Coronary artery (tissue), 2 donors: ENCODE measurements around the gene BARX2.

Experiments used
- DNase-seq: peaks from one replicate; pipeline ENCODE4 v3.0.0-alpha.2; 2017; ENCODE audit warnings: low spot score
- H3K27ac ChIP-seq, 2 donors: fragments of 200-600 bp; sonication (generic); one replicate each; pipeline ENCODE4 v1.5.1; 2016 to 2019
- H3K4me3 ChIP-seq: fragments of 200-600 bp; sonication (generic); 2 replicates; pipeline ENCODE4 v1.5.1; 2016; ENCODE audit warnings: mild to moderate bottlenecking, moderate library complexity
- TF ChIP-seq, protein P1 (sequence below): fragments of 200-600 bp; sonication (generic); IDR thresholded peaks from one replicate; pipeline ENCODE4 v1.5.1; 2019; ENCODE audit warnings: antibody characterized with exemption

BARX2 gene

GRCh38 chr11:129384415-129384814 is 8.8 kb downstream of the BARX2 start:
- no peak for DNase-seq
- TF ChIP-seq, protein P1, sequence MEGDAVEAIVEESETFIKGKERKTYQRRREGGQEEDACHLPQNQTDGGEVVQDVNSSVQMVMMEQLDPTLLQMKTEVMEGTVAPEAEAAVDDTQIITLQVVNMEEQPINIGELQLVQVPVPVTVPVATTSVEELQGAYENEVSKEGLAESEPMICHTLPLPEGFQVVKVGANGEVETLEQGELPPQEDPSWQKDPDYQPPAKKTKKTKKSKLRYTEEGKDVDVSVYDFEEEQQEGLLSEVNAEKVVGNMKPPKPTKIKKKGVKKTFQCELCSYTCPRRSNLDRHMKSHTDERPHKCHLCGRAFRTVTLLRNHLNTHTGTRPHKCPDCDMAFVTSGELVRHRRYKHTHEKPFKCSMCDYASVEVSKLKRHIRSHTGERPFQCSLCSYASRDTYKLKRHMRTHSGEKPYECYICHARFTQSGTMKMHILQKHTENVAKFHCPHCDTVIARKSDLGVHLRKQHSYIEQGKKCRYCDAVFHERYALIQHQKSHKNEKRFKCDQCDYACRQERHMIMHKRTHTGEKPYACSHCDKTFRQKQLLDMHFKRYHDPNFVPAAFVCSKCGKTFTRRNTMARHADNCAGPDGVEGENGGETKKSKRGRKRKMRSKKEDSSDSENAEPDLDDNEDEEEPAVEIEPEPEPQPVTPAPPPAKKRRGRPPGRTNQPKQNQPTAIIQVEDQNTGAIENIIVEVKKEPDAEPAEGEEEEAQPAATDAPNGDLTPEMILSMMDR = no peak
- Histone ChIP-seq H3K27ac (no peak overlapping the region), H3K4me3 (no peak overlapping the region)

GRCh38 chr11:129385801-129386200 is 10.2 kb downstream of the BARX2 start:
- H3K27ac ChIP-seq = no peak overlapping the region
- DNase-seq = no peak
- TF ChIP-seq, protein P1 = no peak
- no peak overlapping the region for H3K4me3 ChIP-seq

- TF ChIP-seq, protein P1 = no peak
- H3K4me3 ChIP-seq = no peak overlapping the region
- no peak for DNase-seq
- no peak overlapping the region for H3K27ac ChIP-seq
Measured at GRCh38 chr11:129386795-129387397, 11.2 kb downstream of the BARX2 start.

- TF ChIP-seq, protein P1 = no peak
- Histone ChIP-seq H3K4me3 (no peak overlapping the region), H3K27ac (no peak overlapping the region)
- no peak for DNase-seq
Measured at GRCh38 chr11:129387434-129387833, 11.8 kb downstream of the BARX2 start.

DNA sequence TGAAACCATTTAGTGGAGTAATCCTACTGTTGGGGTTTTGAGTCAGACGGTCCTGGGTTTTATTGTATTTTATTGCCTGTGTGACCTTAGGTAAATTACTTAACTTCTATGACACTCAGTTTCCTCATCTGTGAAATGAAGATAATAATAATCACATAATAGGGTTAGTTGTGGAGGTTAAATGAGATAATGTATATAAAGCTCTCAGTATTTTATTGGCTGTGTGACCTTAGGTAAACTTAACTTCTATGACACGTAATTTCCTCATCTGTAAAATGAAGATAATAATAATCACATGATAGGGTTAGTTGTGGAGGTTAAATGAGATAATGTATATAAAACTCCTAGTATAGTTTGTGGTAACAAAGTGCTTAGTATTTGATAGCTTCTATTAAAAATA is 13.2 kb downstream of the BARX2 start:
- Histone ChIP-seq H3K4me3 (no peak overlapping the region), H3K27ac (no peak overlapping the region)
- no peak for DNase-seq
- TF ChIP-seq, protein P1 = no peak

DNA sequence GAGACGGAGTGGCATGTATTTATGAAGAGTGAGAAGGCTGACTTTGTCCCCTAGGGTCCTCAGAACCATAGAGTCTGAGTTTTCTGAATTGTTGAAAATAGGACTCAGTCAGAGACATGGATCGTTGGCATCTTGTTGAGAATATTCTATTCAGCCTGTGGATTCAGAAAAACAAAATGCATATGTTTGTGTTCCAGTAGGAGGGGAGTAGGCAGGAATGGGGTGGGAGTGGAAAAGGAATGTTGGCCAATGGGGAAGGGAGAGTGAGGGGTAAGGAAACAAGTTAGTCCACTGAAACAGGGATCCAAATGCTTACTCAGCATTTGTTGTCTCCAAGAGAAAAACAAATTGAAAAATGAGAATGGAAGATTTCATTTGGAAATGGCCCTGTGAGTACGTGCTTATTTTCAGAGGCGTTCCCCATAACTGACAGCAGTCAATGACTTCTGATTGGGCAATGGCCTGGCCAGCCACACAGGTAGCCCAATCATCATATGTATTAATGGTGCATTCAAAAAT is 14.7 kb downstream of the BARX2 start:
- no peak for DNase-seq
- TF ChIP-seq, protein P1 = no peak
- H3K4me3 ChIP-seq = no peak overlapping the region
- no peak overlapping the region for H3K27ac ChIP-seq

DNA sequence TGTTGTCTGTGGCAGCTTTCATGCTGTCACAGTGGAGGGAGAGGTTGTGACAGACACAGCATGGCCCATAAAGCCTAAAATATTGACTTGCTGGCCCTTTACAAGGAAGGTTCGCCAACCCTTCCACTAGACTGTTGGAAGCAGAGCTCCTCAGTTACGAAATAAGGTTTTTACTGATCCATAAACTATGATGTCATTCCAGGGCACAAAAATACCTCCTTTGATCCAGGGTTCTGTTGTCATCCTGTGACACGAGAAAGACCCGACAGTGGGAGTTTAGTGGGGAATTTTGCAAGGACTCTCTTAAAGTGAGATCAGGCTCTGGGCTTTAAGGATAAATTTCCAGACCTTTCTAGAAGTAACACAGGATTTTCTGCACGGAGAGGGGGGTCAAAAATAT is 15.7 kb downstream of the BARX2 start:
- H3K4me3 ChIP-seq = no peak overlapping the region
- DNase-seq = no peak
- no peak overlapping the region for H3K27ac ChIP-seq
- TF ChIP-seq, protein P1 = no peak
